Measurements from ENCODE around the gene COPZ2. TPM values are rescaled to one million over a fixed set of nuclear protein-coding genes. Genes with fewer than 3 reads are reported as not detected.

Gene COPZ2
- total RNA-seq, 1 donor from 2014 or later, result not detected

GRCh38 chr17:48066656-48067055, 29.1 kb upstream of the COPZ2 start:
- Mint-ChIP-seq H3K27ac (ENCODE audit: unreplicated experiment) (no peak overlapping the region), H3K9me3 (ENCODE audit: unreplicated experiment) (no peaks in the 10 kb centered on the region), H3K27me3 (ENCODE audit: unreplicated experiment) (no peaks in the 10 kb centered on the region), H3K4me1 (ENCODE audit: unreplicated experiment) (no peaks in the 10 kb centered on the region), H3K4me3 (ENCODE audit: unreplicated experiment) (no peak overlapping the region), H3K36me3 (ENCODE audit: low read depth, unreplicated experiment) (peaks cover 18% of the 10 kb centered on the region)
- no peak for DNase-seq (ENCODE audit: low spot score)
- no peak for TF ChIP-seq CTCF (IDR thresholded peaks at IDR 0.05; ENCODE audit: unreplicated experiment)

- Mint-ChIP-seq H3K36me3 (ENCODE audit: low read depth, unreplicated experiment) (peaks cover 22% of the 10 kb centered on the region), H3K4me1 (ENCODE audit: unreplicated experiment) (no peaks in the 10 kb centered on the region), H3K4me3 (ENCODE audit: unreplicated experiment) (no peak overlapping the region), H3K27me3 (ENCODE audit: unreplicated experiment) (no peaks in the 10 kb centered on the region), H3K27ac (ENCODE audit: unreplicated experiment) (no peak overlapping the region), H3K9me3 (ENCODE audit: unreplicated experiment) (no peaks in the 10 kb centered on the region)
- DNase-seq (ENCODE audit: low spot score), result no peak
- no peak for TF ChIP-seq CTCF (IDR thresholded peaks at IDR 0.05; ENCODE audit: unreplicated experiment)
Observed at GRCh38 chr17:48066192-48066591, 28.6 kb upstream of the COPZ2 start.

GRCh38 chr17:48064638-48065037, 27.0 kb upstream of the COPZ2 start:
- H3K36me3 Mint-ChIP-seq (ENCODE audit: low read depth, unreplicated experiment), result peaks cover 34% of the 10 kb centered on the region
- no peak for TF ChIP-seq CTCF (IDR thresholded peaks at IDR 0.05; ENCODE audit: unreplicated experiment)

GRCh38 chr17:48062273-48062672, 24.7 kb upstream of the COPZ2 start:
- Mint-ChIP-seq H3K27ac (ENCODE audit: unreplicated experiment) (no peak overlapping the region), H3K36me3 (ENCODE audit: low read depth, unreplicated experiment) (peaks cover 49% of the 10 kb centered on the region), H3K27me3 (ENCODE audit: unreplicated experiment) (peaks cover 3% of the 10 kb centered on the region), H3K4me1 (ENCODE audit: unreplicated experiment) (peaks cover 31% of the 10 kb centered on the region), H3K9me3 (ENCODE audit: unreplicated experiment) (no peaks in the 10 kb centered on the region), H3K4me3 (ENCODE audit: unreplicated experiment) (no peak overlapping the region)
- no peak for DNase-seq (ENCODE audit: low spot score)
- no peak for TF ChIP-seq CTCF (IDR thresholded peaks at IDR 0.05; ENCODE audit: unreplicated experiment)

More at GRCh38 chr17:48064638-48065037, 27.0 kb upstream of the COPZ2 start:
- Mint-ChIP-seq H3K27ac (ENCODE audit: unreplicated experiment) (no peak overlapping the region), H3K4me1 (ENCODE audit: unreplicated experiment) (peaks cover 8% of the 10 kb centered on the region), H3K27me3 (ENCODE audit: unreplicated experiment) (peaks cover 2% of the 10 kb centered on the region), H3K9me3 (ENCODE audit: unreplicated experiment) (no peaks in the 10 kb centered on the region), H3K4me3 (ENCODE audit: unreplicated experiment) (no peak overlapping the region)
- DNase-seq (ENCODE audit: low spot score), result no peak

- peaks cover 52% of the 10 kb centered on the region for H3K4me1 Mint-ChIP-seq (ENCODE audit: unreplicated experiment)
- H3K27ac Mint-ChIP-seq (ENCODE audit: unreplicated experiment), result no peak overlapping the region
- peak overlapping the region; percentile 75 for H3K4me3 Mint-ChIP-seq (ENCODE audit: unreplicated experiment)
Observed at GRCh38 chr17:48060249-48060648, 22.7 kb upstream of the COPZ2 start.

More at GRCh38 chr17:48060249-48060648, 22.7 kb upstream of the COPZ2 start:
- Mint-ChIP-seq H3K9me3 (ENCODE audit: unreplicated experiment) (no peaks in the 10 kb centered on the region), H3K36me3 (ENCODE audit: low read depth, unreplicated experiment) (peaks cover 66% of the 10 kb centered on the region), H3K27me3 (ENCODE audit: unreplicated experiment) (peaks cover 4% of the 10 kb centered on the region)
- no peak for DNase-seq (ENCODE audit: low spot score)
- TF ChIP-seq CTCF (IDR thresholded peaks at IDR 0.05; ENCODE audit: unreplicated experiment), result no peak
